HG03060 (cell line): ENCODE results near the gene CWC15.
"Not testable (repeated sequence)": the region's sequence is repeated elsewhere in the genome, so short reads cannot be mapped to it uniquely, and the experiment has no call there.

Experiments
- ATAC-seq: cut with Tn5 transposase; IDR thresholded peaks from one replicate; pipeline ENCODE4 v1.9.1; 2021; ENCODE audit warnings: low read depth, moderate number of reproducible peaks; ENCODE audit not compliant: unreplicated experiment

Gene CWC15

GRCh38 chr11:94956963-94957362, 16.4 kb downstream of the CWC15 start:
- no peak for ATAC-seq

GRCh38 chr11:94954753-94955152, 18.6 kb downstream of the CWC15 start:
- ATAC-seq: no peak

- ATAC-seq: no peak
Observed at GRCh38 chr11:94948070-94948617, 25.2 kb downstream of the CWC15 start.

GRCh38 chr11:94946812-94947211, 26.5 kb downstream of the CWC15 start:
- ATAC-seq: no peak

- ATAC-seq: no peak
Observed at GRCh38 chr11:94941131-94941530, 32.2 kb downstream of the CWC15 start.

GRCh38 chr11:94939346-94939745, 34.0 kb downstream of the CWC15 start:
- ATAC-seq: no peak

GRCh38 chr11:94938095-94939055, 35.0 kb downstream of the CWC15 start:
- ATAC-seq: no peak

GRCh38 chr11:94934846-94935245, 38.5 kb downstream of the CWC15 start:
- ATAC-seq: no peak

- no peak for ATAC-seq
Observed at GRCh38 chr11:94934362-94934761, 39.0 kb downstream of the CWC15 start.

GRCh38 chr11:94933223-94934130, 39.9 kb downstream of the CWC15 start:
- no peak for ATAC-seq

- no peak for ATAC-seq
Observed at GRCh38 chr11:94932503-94932902, 40.9 kb downstream of the CWC15 start.

- not testable (repeated sequence) for ATAC-seq
Observed at GRCh38 chr11:94932072-94932471, 41.3 kb downstream of the CWC15 start.

GRCh38 chr11:94928117-94928990, 45.0 kb downstream of the CWC15 start:
- no peak for ATAC-seq

GRCh38 chr11:94926698-94927237, 46.6 kb downstream of the CWC15 start:
- no peak for ATAC-seq

- no peak for ATAC-seq
Observed at GRCh38 chr11:94926271-94926625, 47.1 kb downstream of the CWC15 start.

- ATAC-seq: no peak
Observed at GRCh38 chr11:94925422-94926270, 47.7 kb downstream of the CWC15 start.

GRCh38 chr11:94924612-94925011, 48.7 kb downstream of the CWC15 start:
- ATAC-seq: no peak

GRCh38 chr11:94924171-94924572, 49.2 kb downstream of the CWC15 start:
- no peak for ATAC-seq

GRCh38 chr11:94923004-94923334, 50.4 kb downstream of the CWC15 start:
- ATAC-seq: no peak
